HG02610 (cell line): ENCODE results near the gene PLCH1.

ENCODE experiments used
- ATAC-seq: cut with Tn5 transposase; IDR thresholded peaks from one replicate; pipeline ENCODE4 v1.9.1; 2021; ENCODE audit warnings: mild to moderate bottlenecking, moderate library complexity; ENCODE audit not compliant: unreplicated experiment

The PLCH1 gene

DNA sequence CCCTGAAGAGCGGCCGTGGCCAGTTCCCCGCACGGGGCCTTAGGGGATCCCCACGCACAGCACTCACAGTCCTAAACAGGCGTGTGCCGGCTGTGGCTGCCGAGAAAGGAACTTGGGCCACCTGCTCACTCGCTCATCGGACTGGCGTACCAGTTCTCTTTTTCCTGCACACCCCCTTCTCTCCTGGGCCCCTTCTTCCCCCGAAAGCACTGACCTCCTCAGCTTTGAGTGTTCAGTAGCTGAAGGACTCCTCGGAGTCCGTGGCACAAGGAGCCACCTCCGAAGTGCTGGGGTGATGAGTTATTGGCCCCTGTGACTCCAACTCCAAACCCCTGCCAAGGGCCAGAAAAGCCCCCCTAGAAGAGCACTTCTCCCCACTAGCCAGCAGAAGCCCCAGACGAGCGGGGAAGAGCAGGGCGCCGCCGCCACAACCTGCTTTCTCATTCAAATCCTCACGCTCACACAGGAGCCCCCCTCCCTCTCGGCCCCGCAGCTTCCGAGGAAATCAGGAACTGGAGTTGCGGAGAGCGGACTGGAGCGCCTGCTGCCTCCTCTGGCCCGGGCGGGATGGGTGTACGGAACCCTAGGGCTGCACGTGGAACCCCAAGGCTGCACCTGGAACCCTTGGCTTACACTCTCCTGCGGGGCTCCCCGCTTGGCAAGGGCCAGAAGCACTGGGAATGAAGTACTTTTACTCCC is at the start of gene PLCH1:
PLCH1 (minus strand) TSS at position 446 of the 699 bp plus-strand sequence. CDS start 40,847 bp downstream, outside the sequence.
- ATAC-seq = peak; percentile 53

- no peak for ATAC-seq
These were observed 47.7 kb upstream of the PLCH1 start for GRCh38 chr3:155792532-155792931.

DNA sequence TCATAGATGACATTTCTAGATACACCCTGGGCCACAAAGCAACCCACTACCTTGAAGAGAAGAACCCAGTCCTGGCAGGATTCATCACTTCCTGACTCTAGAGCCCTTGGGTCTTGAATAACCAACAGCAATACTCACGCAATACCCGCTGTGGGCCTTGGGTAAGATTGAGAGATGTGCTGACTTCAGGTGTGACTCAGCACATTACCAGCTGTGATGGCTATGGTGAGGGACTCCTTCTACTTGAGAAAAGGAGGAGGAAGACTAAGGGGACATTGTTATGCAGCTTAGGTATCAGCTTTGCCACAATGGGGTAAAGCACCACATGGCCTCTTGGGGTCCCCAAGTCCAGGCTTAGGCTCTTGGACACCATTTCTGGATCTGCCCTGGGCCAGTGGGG is 46.3 kb upstream of the PLCH1 start:
- no peak for ATAC-seq

DNA sequence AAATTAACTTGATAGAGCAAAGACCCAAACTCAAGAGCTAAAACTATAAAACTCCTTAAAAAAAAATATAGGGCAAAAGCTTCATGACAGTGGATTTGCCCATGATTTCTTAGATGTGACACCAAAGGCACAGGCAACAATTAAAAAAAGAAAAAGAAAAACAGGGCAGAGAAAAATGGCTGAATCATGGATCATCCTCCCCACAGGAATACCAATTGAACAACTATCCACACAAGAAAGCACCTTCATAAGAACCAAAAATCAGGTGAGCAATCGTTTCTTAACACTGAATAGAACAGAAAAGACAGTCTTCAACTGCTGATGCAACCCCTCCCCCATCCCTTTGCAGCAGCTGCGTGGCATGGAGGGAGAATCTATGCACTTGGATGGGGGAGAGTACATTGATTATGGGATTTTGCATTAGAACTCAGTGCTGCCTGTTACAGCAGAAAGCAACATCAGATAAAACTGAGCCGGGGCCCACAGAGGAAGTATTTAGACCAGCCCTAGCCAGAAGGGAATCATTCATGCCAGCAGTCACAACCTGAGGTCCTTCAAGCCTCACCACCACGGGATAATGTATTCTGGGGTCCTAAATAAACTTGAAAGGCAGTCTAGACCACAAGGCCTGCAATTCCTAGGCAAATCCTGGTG is 45.5 kb upstream of the PLCH1 start:
- ATAC-seq = no peak

GRCh38 chr3:155785662-155786295 is 40.9 kb upstream of the PLCH1 start:
- no peak for ATAC-seq

DNA sequence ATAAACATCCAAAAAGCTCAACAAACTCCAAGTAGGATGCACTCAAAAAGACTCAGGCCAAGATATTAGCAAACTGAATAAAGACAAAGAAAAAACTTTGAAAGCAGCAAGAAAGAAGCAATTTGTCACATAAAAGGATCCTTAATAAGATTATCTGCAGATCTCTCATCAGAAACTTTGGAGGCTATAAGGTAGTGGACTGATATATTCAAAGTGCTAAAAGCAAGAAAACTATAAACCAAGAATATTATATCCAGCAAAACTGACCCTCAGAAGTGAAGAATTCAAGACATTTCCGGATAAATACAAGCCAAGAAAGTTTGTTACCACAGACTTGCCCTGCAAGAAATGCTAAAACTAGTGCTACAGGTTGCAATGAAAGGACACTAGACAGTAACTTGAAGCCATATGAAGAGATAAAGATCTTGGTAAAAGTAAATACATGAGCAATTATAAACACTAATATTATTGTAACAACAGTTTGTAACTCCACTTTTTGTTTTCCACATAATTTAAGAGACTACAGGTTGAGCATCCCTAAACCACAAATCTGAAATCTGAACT is 37.6 kb upstream of the PLCH1 start:
- ATAC-seq = no peak

GRCh38 chr3:155780291-155780690 is 35.4 kb upstream of the PLCH1 start:
- ATAC-seq = no peak

GRCh38 chr3:155778462-155778861 is 33.6 kb upstream of the PLCH1 start:
- ATAC-seq = no peak

DNA sequence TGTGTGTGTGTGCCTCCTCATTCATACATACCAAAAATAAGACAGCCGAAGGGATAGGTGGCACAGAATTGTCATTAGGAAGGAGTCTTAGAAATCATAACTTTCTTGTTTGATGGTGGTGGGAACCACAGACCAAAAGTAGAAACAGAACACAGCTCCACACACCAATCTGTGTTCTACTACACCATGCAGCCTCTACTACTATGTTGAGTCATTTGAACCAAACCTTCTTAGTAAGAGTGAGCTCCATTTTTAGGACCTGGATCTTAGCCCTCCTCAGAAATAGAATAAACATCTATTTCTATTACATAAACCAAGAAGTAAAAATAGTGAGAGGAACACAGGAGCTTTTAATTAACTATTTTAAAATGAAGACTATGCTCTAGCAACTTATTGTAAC is 27.9 kb upstream of the PLCH1 start:
- peak; percentile 66 for ATAC-seq

DNA sequence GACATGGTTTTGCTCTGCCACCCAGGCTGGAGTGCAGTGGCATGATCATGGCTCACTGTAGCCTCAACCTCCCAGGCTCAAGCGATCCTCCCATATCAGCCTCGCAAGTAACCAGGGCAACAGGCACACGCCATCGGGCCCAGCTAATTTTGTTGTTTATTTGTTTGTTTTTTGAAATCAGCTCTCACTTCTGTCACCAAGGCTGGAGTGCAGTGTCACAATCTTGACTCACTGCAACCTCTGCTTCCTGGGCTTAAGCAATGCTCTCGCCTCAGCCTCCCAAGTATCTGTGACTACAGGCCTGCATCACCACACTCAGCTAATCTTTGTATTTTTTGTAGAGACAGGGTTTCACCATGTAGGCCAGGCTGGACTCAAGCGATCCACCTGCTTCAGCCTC is 26.3 kb upstream of the PLCH1 start:
- no peak for ATAC-seq

GRCh38 chr3:155766206-155766605 is 21.3 kb upstream of the PLCH1 start:
- ATAC-seq = no peak

GRCh38 chr3:155763870-155764463 is 19.1 kb upstream of the PLCH1 start:
- ATAC-seq = peak; percentile 54

DNA sequence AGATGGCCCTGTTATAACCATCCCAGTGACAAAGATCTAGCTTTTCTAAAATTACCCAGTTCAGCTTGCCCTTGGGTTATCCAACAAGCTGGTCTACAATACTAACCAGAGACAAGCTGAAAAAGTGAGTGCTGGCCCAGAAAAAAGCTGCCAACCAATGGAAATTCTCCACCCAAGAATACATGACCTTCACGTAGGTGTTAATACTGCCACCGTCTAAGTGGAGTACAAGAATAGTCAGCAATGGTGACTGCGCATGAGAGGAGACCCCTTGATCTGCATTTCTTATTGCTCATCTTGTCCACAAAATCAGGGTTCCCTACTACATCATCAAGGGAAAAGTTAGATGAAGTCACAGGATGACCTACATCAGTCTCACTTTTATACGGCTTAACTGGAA is 15.8 kb upstream of the PLCH1 start:
- no peak for ATAC-seq

DNA sequence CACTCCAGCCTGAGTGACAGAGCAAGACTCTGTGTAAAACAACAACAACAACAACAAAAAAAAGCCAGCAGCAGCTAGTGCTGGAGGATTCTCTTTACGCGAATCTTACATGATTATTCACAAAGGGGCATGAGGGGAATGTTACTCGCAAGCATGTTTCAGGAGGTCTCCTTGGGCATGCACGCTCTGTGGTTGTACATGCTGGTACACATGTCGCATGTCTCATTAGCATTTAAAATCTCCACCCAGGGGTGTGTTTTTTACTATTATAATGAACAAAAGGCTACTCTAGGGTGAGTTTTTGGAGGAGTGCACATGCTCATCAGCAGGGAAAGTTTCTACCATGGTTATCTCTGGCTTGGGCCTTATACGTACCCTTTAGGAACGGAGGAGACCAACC is 12.7 kb upstream of the PLCH1 start:
- no peak for ATAC-seq

- ATAC-seq = no peak
These were observed 8.3 kb upstream of the PLCH1 start for GRCh38 chr3:155753038-155753639.

- no peak for ATAC-seq
These were observed 3.9 kb upstream of the PLCH1 start for GRCh38 chr3:155748611-155749365.

- ATAC-seq = no peak
These were observed 3.0 kb upstream of the PLCH1 start for GRCh38 chr3:155747946-155748290.

- no peak for ATAC-seq
These were observed 2.5 kb upstream of the PLCH1 start for GRCh38 chr3:155747286-155747945.

DNA sequence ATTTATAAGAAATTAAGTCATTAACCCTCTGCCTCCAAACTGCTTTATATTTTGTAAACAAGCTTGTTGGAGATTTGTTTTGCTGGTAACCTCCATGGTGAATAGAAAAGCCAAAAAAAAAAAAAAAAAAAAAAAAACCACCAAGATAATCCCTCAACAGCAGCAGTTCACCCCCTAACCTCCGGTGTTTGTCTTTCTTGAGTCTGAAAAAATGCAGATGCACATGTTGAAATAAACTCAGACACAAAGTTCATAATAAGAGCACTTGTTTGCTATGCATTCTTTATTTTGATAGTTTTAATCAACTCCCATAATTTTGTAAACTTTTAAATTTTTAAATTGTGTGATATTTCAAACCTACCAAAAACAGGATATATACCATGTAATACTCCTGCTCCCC is 1.8 kb upstream of the PLCH1 start:
- ATAC-seq = no peak
